Left lung (tissue), 10 donors: Measurements from ENCODE around the gene NBPF3. TPM values are rescaled to one million over a fixed set of nuclear protein-coding genes. Genes with fewer than 3 reads are reported as not detected.

Experiments used
- ATAC-seq: fragments of 200-7000 bp; cut with Tn5 transposase; one replicate; pipeline ENCODE4 v1.9.1; 2020; ENCODE audit warnings: moderate library complexity
- DNase-seq, 4 donors: peaks; one replicate each; pipeline ENCODE4 v3.0.0-alpha.2; 2013 to 2020
- H3K27ac ChIP-seq, 2 donors: fragments of 200-600 bp; sonication (generic) in 1 of 2; one replicate each; pipeline versions ENCODE4 v1.5.0 to v1.8.0; 2020 to 2021
- H3K27me3 ChIP-seq, 2 donors: fragments of 200-600 bp; sonication (generic) in 1 of 2; one replicate each; pipeline versions ENCODE4 v1.5.0 to v1.8.0; 2020 to 2021
- H3K36me3 ChIP-seq, 2 donors: fragments of 200-600 bp; sonication (generic) in 1 of 2; one replicate each; pipeline versions ENCODE4 v1.5.0 to v1.8.0; 2020 to 2021
- H3K4me1 ChIP-seq, 2 donors: fragments of 200-600 bp; one replicate each; pipeline ENCODE4 v1.8.0; 2021
- H3K4me3 ChIP-seq, 2 donors: fragments of 200-600 bp; sonication (generic) in 1 of 2; one replicate each; pipeline versions ENCODE4 v1.5.0 to v1.8.0; 2020 to 2021; ENCODE audit warnings: mild to moderate bottlenecking in 1 of 2
- H3K9me3 ChIP-seq, 2 donors: fragments of 200-600 bp; sonication (generic) in 1 of 2; one replicate each; pipeline versions ENCODE4 v1.5.0 to v1.8.0; 2020 to 2021
- CTCF ChIP-seq, 2 donors: fragments of 200-600 bp; sonication (generic) in 1 of 2; IDR thresholded peaks; one replicate each; pipeline versions ENCODE4 v1.5.0 to v1.8.0; 2021; ENCODE audit warnings: antibody characterized with exemption in 2 of 2
- intact Hi-C, 2 donors: fragments of 100-400 bp; cut with DNase I; formaldehyde crosslinking; loops; one replicate each; pipeline versions ENCODE4 v1.11.2 to v1.14.2; 2022
- polyA plus RNA-seq, 6 donors: library from polyadenylated mRNA; unstranded; fragments of 120-200 nt; gene quantifications; one replicate each; pipeline ENCODE4 v1.2.1, GENCODE V29; 2013; ENCODE audit not compliant: insufficient read length in 6 of 6
- total RNA-seq, 2 donors: library from RNA; stranded (reverse); fragmentation: NEBNext Ultra II Directional; extraction: Animal tissue kit (Norgen Biotek cat#: 25700); gene quantifications; one replicate each; pipeline ENCODE4 v1.2.1, GENCODE V29; 2021
- donor health status: DM: no; HTN: yes; CAD: no.
- donor health status: DM: no; HTN: no; CAD: no.

The NBPF3 gene
- total and polyA plus RNA-seq, 8 donors: 3.6 to 23.5 (median 16.5) TPM

DNA sequence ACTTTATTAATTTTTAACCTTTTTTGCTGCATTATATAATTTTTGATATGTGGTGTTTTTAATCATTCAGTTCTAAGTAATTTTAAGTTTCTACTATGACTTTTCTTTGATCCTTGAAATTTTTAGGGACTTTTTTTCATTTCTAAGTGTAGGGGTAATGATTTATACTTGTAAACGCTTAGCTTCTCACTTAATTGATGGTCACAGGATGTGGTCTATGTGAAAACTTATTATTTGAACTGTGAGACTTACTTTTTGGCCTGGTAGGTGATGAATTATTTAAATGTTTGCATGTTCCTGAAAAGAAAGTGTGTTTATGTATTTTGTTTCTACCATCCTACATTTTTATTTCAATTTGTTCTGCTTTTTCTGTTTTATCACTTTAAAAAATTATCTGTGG lies 86.5 kb downstream of the NBPF3 start:
- no peak overlapping the region for H3K27ac ChIP-seq
- H3K27me3 ChIP-seq: peaks cover 0 to 8% of the 10 kb centered on the region in 2 donors
- H3K4me1 ChIP-seq: peaks cover 8 to 23% of the 10 kb centered on the region in 2 donors
- H3K4me3 ChIP-seq: no peak overlapping the region
- no peak for TF ChIP-seq CTCF (IDR thresholded peaks at IDR 0.05)
- no peak for DNase-seq
- no peaks in the 10 kb centered on the region for H3K36me3 ChIP-seq
- no peaks in the 10 kb centered on the region for H3K9me3 ChIP-seq
- no peak for ATAC-seq
- intact Hi-C loops: no loop called here

GRCh38 chr1:21530368-21531016 lies 90.6 kb downstream of the NBPF3 start:
- H3K9me3 ChIP-seq: no peaks in the 10 kb centered on the region

GRCh38 chr1:21531241-21531640 lies 91.3 kb downstream of the NBPF3 start:
- ATAC-seq (no peak), DNase-seq (no peak)
- intact Hi-C loops: no loop called here
- H3K27ac ChIP-seq: no peak overlapping the region
- H3K27me3 ChIP-seq: peaks cover 0 to 11% of the 10 kb centered on the region in 2 donors
- no peaks in the 10 kb centered on the region for H3K9me3 ChIP-seq
- H3K36me3 ChIP-seq: no peaks in the 10 kb centered on the region
- TF ChIP-seq CTCF (IDR thresholded peaks at IDR 0.05): no peak
- H3K4me1 ChIP-seq: peaks cover 0 to 23% of the 10 kb centered on the region in 2 donors
- no peak overlapping the region for H3K4me3 ChIP-seq

More at GRCh38 chr1:21530368-21531016, 90.6 kb downstream of the NBPF3 start:
- Histone ChIP-seq H3K4me1 (peaks cover 0 to 18% of the 10 kb centered on the region in 2 donors), H3K27me3 (peaks cover 0 to 11% of the 10 kb centered on the region in 2 donors), H3K27ac (no peak overlapping the region), H3K4me3 (no peak overlapping the region), H3K36me3 (no peaks in the 10 kb centered on the region)
- no peak for DNase-seq
- intact Hi-C loops: no loop called here
- ATAC-seq: no peak
- no peak for TF ChIP-seq CTCF (IDR thresholded peaks at IDR 0.05)

- intact Hi-C loops: no loop called here
- ATAC-seq: no peak
- H3K4me3 ChIP-seq: no peak overlapping the region
- no peak overlapping the region for H3K27ac ChIP-seq
- H3K36me3 ChIP-seq: no peaks in the 10 kb centered on the region
- peaks cover 0 to 34% of the 10 kb centered on the region in 2 donors for H3K4me1 ChIP-seq
- TF ChIP-seq CTCF (IDR thresholded peaks at IDR 0.05): no peak
- no peaks in the 10 kb centered on the region for H3K9me3 ChIP-seq
- no peak for DNase-seq
- H3K27me3 ChIP-seq: peaks cover 0 to 16% of the 10 kb centered on the region in 2 donors
Measured at GRCh38 chr1:21532496-21532895, 92.6 kb downstream of the NBPF3 start.

DNA sequence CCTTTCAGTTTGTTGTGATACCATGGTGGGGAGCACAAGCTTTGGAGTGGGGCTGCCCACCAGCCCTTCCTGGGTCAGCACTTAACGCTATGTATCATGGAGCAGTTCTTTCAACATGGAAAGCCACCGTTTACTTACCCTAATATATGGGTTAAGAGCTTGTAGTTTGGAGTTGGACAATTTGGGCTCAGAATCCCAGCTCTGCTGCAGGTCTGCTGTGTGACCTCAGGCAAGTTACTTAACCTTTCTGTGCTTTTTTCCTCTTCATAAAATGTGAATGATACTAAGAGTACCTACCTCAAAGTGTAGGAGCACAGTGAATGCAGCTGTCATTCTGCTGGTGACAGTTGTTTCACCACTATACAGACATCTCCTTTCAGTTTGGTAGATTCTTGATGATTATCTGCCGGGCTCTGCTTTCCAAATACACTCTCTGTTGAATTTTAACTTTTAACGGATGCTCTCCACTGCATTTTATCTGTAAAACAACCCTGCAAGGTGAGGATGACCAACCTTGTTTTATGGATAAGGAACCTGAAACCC lies 93.1 kb downstream of the NBPF3 start:
- H3K9me3 ChIP-seq: no peaks in the 10 kb centered on the region
- intact Hi-C loops: no loop called here
- H3K4me3 ChIP-seq: no peak overlapping the region
- peaks cover 0 to 39% of the 10 kb centered on the region in 2 donors for H3K4me1 ChIP-seq
- ATAC-seq: no peak
- peaks cover 0 to 22% of the 10 kb centered on the region in 2 donors for H3K27me3 ChIP-seq
- no peak for TF ChIP-seq CTCF (IDR thresholded peaks at IDR 0.05)
- H3K27ac ChIP-seq: no peak overlapping the region
- DNase-seq: no peak
- no peaks in the 10 kb centered on the region for H3K36me3 ChIP-seq
